Sigmoid colon (tissue), 4 donors: Measurements from ENCODE around the gene PAPOLG.

Source experiments
- EP300 ChIP-seq, 4 donors: sonication (generic); formaldehyde crosslinking; IDR thresholded peaks; one replicate each; pipeline ENCODE4 v1.6.1; 2017; ENCODE audit warnings: antibody characterized with exemption in 4 of 4
- POLR2AphosphoS5 ChIP-seq, 4 donors: sonication (generic); formaldehyde crosslinking; IDR thresholded peaks; one replicate each; pipeline ENCODE4 v1.6.1; 2017; ENCODE audit warnings: antibody characterized with exemption in 4 of 4
- TF ChIP-seq, protein P1 (sequence below), 4 experiments: fragments of 450-650 bp in 3 of 4; fragments of 200-600 bp in 1 of 4; IDR thresholded peaks; one replicate each; pipeline ENCODE4 v1.5.1; 2016 to 2019; ENCODE audit warnings: antibody characterized with exemption in 4 of 4, mild to moderate bottlenecking in 3 of 4, moderate library complexity in 2 of 4

DNA sequence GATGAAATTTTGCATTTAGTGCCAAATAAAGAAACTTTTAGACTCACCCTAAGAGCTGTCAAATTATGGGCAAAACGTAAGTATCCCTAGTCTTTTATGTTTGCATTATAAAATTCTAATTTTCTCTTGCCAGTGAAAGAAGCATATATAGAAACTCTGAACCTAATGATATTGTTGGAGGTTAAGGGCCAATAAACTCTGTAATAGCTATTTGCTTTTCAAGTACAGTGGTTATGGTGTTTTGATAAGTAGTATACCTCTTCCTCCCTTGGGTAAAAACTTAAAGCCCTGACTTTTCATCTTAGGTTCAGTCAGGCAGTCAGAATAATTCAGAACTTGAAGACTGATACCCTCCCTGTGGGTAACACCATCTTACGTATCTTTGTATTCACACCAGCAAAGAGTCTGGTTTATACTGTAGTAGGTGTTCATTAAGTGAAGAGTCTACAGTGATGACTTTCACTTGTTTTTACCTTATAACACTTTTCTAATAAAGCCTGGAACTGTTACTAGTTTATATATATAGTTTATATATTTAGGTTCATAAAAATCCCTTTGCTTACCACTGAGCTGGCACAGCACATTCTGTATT lies 19.1 kb downstream of the PAPOLG start:
- no peak for TF ChIP-seq EP300 (IDR thresholded peaks at IDR 0.05)
- TF ChIP-seq, protein P1, sequence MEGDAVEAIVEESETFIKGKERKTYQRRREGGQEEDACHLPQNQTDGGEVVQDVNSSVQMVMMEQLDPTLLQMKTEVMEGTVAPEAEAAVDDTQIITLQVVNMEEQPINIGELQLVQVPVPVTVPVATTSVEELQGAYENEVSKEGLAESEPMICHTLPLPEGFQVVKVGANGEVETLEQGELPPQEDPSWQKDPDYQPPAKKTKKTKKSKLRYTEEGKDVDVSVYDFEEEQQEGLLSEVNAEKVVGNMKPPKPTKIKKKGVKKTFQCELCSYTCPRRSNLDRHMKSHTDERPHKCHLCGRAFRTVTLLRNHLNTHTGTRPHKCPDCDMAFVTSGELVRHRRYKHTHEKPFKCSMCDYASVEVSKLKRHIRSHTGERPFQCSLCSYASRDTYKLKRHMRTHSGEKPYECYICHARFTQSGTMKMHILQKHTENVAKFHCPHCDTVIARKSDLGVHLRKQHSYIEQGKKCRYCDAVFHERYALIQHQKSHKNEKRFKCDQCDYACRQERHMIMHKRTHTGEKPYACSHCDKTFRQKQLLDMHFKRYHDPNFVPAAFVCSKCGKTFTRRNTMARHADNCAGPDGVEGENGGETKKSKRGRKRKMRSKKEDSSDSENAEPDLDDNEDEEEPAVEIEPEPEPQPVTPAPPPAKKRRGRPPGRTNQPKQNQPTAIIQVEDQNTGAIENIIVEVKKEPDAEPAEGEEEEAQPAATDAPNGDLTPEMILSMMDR (IDR thresholded peaks at IDR 0.05): no peak
- TF ChIP-seq POLR2AphosphoS5 (IDR thresholded peaks at IDR 0.05): no peak
